ENCODE data around the gene PDHX.
A peak's percentile ranks its signal among the peaks of the same experiment; 100 is the strongest.

The PDHX gene

DNA sequence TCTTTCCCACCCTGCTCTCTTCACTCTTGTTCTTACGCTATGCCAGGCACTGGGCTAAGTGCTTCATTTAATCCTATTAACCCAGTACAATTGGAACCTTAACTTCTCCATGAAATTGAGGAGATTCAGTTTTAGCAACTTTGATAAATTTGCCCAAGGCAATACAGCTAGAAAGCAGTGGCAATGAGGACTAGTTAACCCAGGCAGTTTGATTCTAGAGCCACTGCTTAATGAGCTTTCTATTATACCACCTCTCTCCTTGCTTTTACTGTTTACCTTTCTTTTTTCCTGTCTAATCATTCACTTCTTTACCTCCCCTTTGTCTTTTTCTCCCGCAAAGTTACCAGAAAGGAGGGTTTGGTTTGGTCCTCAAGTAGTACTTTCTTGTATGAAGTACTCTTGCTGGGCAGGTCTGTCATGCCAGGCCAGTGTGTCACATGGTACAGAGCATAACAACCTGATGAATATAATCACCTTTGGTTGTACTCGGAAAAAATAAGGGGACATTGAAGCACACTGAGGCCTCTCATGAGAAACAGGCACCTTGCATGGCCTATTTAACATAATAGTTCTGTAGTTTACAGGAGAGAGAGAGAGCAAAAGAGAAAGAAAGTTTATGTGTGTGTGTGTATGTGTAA, 70.6 kb downstream of the PDHX start:
- H3K27ac ChIP-seq (ENCODE audit: low read length): no peak overlapping the region
- H3F3A ChIP-seq (ENCODE audit: insufficient read depth, low read length): peaks cover 15% of the 10 kb centered on the region
- no peaks in the 10 kb centered on the region for H4K20me1 ChIP-seq (ENCODE audit: insufficient read depth, low read length)
- H3K9me2 ChIP-seq (replicated peaks; ENCODE audit: insufficient read depth, low read length): no peaks in the 10 kb centered on the region
- no peaks in the 10 kb centered on the region for H3K36me3 ChIP-seq (replicated peaks; ENCODE audit: insufficient read depth, low read length)
- H2AFZ ChIP-seq (ENCODE audit: low read length): no peak overlapping the region
- no peaks in the 10 kb centered on the region for H3K9me3 ChIP-seq (replicated peaks; ENCODE audit: insufficient read depth, low read length)
- H3K4me2 ChIP-seq (ENCODE audit: low read depth, low read length): no peak overlapping the region
- no peak overlapping the region for H3K9ac ChIP-seq (ENCODE audit: low read length)
- H3K27me3 ChIP-seq (replicated peaks; ENCODE audit: insufficient read depth, low read length): no peaks in the 10 kb centered on the region
- TF ChIP-seq EZH2 (optimal IDR thresholded peaks at IDR 0.05; ENCODE audit: low read depth, low read length) (no peak), EZH2phosphoT487 (IDR thresholded peaks at IDR 0.05; ENCODE audit: low read length) (no peak)
- TF ChIP-seq, protein P1, sequence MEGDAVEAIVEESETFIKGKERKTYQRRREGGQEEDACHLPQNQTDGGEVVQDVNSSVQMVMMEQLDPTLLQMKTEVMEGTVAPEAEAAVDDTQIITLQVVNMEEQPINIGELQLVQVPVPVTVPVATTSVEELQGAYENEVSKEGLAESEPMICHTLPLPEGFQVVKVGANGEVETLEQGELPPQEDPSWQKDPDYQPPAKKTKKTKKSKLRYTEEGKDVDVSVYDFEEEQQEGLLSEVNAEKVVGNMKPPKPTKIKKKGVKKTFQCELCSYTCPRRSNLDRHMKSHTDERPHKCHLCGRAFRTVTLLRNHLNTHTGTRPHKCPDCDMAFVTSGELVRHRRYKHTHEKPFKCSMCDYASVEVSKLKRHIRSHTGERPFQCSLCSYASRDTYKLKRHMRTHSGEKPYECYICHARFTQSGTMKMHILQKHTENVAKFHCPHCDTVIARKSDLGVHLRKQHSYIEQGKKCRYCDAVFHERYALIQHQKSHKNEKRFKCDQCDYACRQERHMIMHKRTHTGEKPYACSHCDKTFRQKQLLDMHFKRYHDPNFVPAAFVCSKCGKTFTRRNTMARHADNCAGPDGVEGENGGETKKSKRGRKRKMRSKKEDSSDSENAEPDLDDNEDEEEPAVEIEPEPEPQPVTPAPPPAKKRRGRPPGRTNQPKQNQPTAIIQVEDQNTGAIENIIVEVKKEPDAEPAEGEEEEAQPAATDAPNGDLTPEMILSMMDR (IDR thresholded peaks at IDR 0.05; ENCODE audit: low read length): no peak
- no peak overlapping the region for H3K4me3 ChIP-seq (ENCODE audit: low read length)
- peaks cover 30% of the 10 kb centered on the region for H3K4me1 ChIP-seq (ENCODE audit: low read length)
- H3K79me2 ChIP-seq (ENCODE audit: low read length): peaks cover 5% of the 10 kb centered on the region; the same call in 1 of the 2 replicates
- no peak for DNase-seq

DNA sequence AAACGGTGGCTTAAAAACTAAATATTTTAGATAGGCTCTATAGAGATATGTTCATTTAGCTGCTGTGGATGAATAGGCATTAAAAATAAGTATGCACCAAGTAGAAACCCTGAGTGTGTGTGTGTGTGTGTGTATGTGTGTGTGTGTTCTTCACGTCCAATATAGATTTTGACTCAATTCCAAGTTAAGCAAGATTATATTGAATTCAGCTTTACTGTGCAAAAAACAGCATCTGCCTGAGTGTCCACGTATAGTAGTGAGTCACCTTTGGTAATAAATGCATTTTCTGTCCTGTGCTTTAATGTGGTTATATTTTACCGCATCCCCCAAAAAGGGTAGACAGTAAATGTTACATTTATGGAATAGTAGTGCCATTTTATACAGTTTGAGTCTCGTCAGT, 71.2 kb downstream of the PDHX start:
- Histone ChIP-seq H3K36me3 (replicated peaks; ENCODE audit: insufficient read depth, low read length) (no peaks in the 10 kb centered on the region), H3K27me3 (replicated peaks; ENCODE audit: insufficient read depth, low read length) (no peaks in the 10 kb centered on the region), H3K4me3 (ENCODE audit: low read length) (no peak overlapping the region), H3K9me2 (replicated peaks; ENCODE audit: insufficient read depth, low read length) (no peaks in the 10 kb centered on the region), H2AFZ (ENCODE audit: low read length) (no peak overlapping the region), H3K27ac (ENCODE audit: low read length) (no peak overlapping the region), H4K20me1 (ENCODE audit: insufficient read depth, low read length) (no peaks in the 10 kb centered on the region), H3K9me3 (replicated peaks; ENCODE audit: insufficient read depth, low read length) (no peaks in the 10 kb centered on the region), H3K4me1 (ENCODE audit: low read length) (peaks cover 30% of the 10 kb centered on the region), H3K4me2 (ENCODE audit: low read depth, low read length) (peak overlapping the region; percentile 67; the same call in 1 of the 2 replicates), H3K9ac (ENCODE audit: low read length) (no peak overlapping the region), H3K79me2 (ENCODE audit: low read length) (peaks cover 5% of the 10 kb centered on the region; the same call in 1 of the 2 replicates), H3F3A (ENCODE audit: insufficient read depth, low read length) (peaks cover 15% of the 10 kb centered on the region)
- no peak for DNase-seq
- TF ChIP-seq EZH2phosphoT487 (IDR thresholded peaks at IDR 0.05; ENCODE audit: low read length) (no peak), EZH2 (optimal IDR thresholded peaks at IDR 0.05; ENCODE audit: low read depth, low read length) (no peak)
- TF ChIP-seq, protein P1 (IDR thresholded peaks at IDR 0.05; ENCODE audit: low read length): no peak

DNA sequence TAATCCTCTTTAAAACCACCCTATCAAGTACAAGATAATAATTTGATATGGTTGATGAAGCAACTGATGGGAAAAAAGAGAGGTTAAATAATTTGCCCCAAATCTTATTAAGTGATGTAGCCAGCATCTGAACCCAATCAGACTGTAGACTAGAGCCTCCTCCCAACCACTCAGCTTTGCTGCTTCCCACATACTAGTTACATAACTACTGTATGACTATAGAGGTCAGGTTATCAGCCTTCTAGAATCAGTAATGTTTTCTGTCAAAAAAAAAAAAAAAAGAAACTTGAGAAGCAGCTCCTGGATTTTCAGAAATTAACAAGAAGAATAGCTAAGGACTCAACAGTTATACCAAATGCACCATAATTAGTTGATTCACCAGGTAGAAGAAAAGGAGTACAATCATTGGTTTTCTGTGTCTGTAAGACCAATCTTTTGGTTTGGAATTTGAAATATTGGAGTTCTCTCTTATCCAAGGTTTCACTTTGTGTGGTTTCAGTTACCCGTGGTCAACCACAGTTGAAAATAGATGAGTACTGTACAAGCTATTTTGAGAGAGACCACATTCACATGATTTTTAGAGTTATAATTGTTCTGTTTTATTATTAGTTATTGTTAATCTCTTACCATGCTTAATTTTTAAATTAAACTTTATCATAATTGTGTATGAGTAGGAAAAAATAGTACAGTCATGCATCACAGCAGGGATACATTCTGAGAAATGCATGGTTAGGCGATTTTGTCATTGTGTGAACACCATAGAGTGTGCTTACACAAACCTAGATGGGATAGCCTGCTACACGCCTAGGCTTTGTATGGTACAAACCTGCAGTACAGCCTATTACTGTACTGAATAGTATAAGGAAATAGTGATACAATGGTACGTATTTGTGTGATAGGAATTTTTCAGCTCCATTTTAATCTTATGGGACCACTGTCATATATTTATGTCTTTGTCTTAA, 72.2 kb downstream of the PDHX start:
- Histone ChIP-seq H3K9me2 (replicated peaks; ENCODE audit: insufficient read depth, low read length) (no peaks in the 10 kb centered on the region), H3K36me3 (replicated peaks; ENCODE audit: insufficient read depth, low read length) (no peaks in the 10 kb centered on the region), H3K9ac (ENCODE audit: low read length) (no peak overlapping the region), H3K4me1 (ENCODE audit: low read length) (peaks cover 30% of the 10 kb centered on the region), H3K27ac (ENCODE audit: low read length) (peak overlapping the region; percentile 52; the same call in 1 of the 2 replicates), H3K4me3 (ENCODE audit: low read length) (peak overlapping the region; percentile 20; the same call in 1 of the 2 replicates), H3K79me2 (ENCODE audit: low read length) (peaks cover 5% of the 10 kb centered on the region; the same call in 1 of the 2 replicates), H3K4me2 (ENCODE audit: low read depth, low read length) (peak overlapping the region; percentile 67), H4K20me1 (ENCODE audit: insufficient read depth, low read length) (no peaks in the 10 kb centered on the region), H2AFZ (ENCODE audit: low read length) (no peak overlapping the region), H3F3A (ENCODE audit: insufficient read depth, low read length) (peaks cover 15% of the 10 kb centered on the region), H3K27me3 (replicated peaks; ENCODE audit: insufficient read depth, low read length) (no peaks in the 10 kb centered on the region), H3K9me3 (replicated peaks; ENCODE audit: insufficient read depth, low read length) (no peaks in the 10 kb centered on the region)
- peak; percentile 55 for DNase-seq
- no peak for TF ChIP-seq EZH2 (optimal IDR thresholded peaks at IDR 0.05; ENCODE audit: low read depth, low read length)
- no peak for TF ChIP-seq EZH2phosphoT487 (IDR thresholded peaks at IDR 0.05; ENCODE audit: low read length)
- TF ChIP-seq, protein P1 (IDR thresholded peaks at IDR 0.05; ENCODE audit: low read length): no peak
